Activated naive CD4-positive, alpha-beta T cell treated with Interleukin-2 at 50 U/mL for 16 hours (primary cell): ENCODE measurements around the gene VPS8.

Source experiments
- DNase-seq: peaks from one replicate; pipeline ENCODE4 v3.0.0-alpha.2; 2020

Gene VPS8

GRCh38 chr3:184811999-184812661, at the start of gene VPS8:
TSS of gene VPS8 (plus strand) at chr3:184812166. CDS start at chr3:184824633, 12,467 bp downstream.
- peak; percentile 97 for DNase-seq

- DNase-seq: no peak
Observed at GRCh38 chr3:184764191-184764590, 47.8 kb upstream of the VPS8 start.

- no peak for DNase-seq
Observed at GRCh38 chr3:184765047-184765729, 46.8 kb upstream of the VPS8 start.

- no peak for DNase-seq
Observed at GRCh38 chr3:184765730-184766074, 46.3 kb upstream of the VPS8 start.

GRCh38 chr3:184766555-184767261, 45.3 kb upstream of the VPS8 start:
- DNase-seq: no peak

GRCh38 chr3:184767377-184767776, 44.6 kb upstream of the VPS8 start:
- no peak for DNase-seq

GRCh38 chr3:184769382-184770170, 42.4 kb upstream of the VPS8 start:
- no peak for DNase-seq

- DNase-seq: no peak
Observed at GRCh38 chr3:184770541-184770940, 41.4 kb upstream of the VPS8 start.

GRCh38 chr3:184771301-184772127, 40.5 kb upstream of the VPS8 start:
- no peak for DNase-seq

- no peak for DNase-seq
Observed at GRCh38 chr3:184772667-184773272, 39.2 kb upstream of the VPS8 start.

- DNase-seq: no peak
Observed at GRCh38 chr3:184773283-184774186, 38.4 kb upstream of the VPS8 start.

- no peak for DNase-seq
Observed at GRCh38 chr3:184776916-184777315, 35.0 kb upstream of the VPS8 start.

- peak; percentile 82 for DNase-seq
Observed at GRCh38 chr3:184777566-184778356, 34.2 kb upstream of the VPS8 start.

- no peak for DNase-seq
Observed at GRCh38 chr3:184778426-184779332, 33.3 kb upstream of the VPS8 start.

GRCh38 chr3:184780981-184781515, 30.9 kb upstream of the VPS8 start:
- no peak for DNase-seq

- DNase-seq: no peak
Observed at GRCh38 chr3:184781801-184782200, 30.2 kb upstream of the VPS8 start.

GRCh38 chr3:184783319-184783718, 28.6 kb upstream of the VPS8 start:
- no peak for DNase-seq

- DNase-seq: no peak
Observed at GRCh38 chr3:184784731-184785500, 27.1 kb upstream of the VPS8 start.
